ENCODE results near the gene ADIPOR2. TPM values are rescaled to one million over a fixed set of nuclear protein-coding genes. Genes with fewer than 3 reads are reported as not detected.

ADIPOR2 gene
- total and polyA plus RNA-seq, 12 donors, result 18.5 to 47.7 (median 41.6) TPM

GRCh38 chr12:1716911-1717310, 26.0 kb downstream of the ADIPOR2 start:
- peaks cover 0 to 14% (median 0%) of the 10 kb centered on the region in 11 donors for H3K9me3 ChIP-seq
- intact Hi-C loops (cut with DNase I), result loop anchor here in 1 of 10 donors (10.0 kb wide), 1 partner anchor 48 kb away; no protein-coding TSS in a partner anchor
- no peak overlapping the region for H3K27ac ChIP-seq

DNA sequence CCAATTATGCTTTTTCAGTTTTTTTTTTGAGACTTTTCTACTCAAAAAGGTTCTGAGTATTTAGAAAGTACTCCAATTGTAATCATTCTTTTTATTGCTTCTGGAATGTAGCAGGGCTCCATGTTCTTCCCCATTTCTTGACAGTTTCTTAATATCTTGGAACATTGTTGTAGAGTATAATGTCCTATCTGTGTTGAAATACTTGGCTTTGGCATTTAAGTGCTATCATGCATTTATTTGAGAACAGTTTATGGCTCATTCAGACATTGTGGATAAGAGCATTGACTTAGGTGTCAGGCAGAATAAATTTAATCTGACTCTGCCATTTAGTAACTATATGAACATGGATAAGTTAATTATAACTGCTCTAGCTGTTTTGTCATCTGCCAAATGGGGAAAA, 28.3 kb downstream of the ADIPOR2 start:
- intact Hi-C loops (cut with DNase I), result loop anchor here in 1 of 10 donors (10.0 kb wide), 1 partner anchor 46 kb away; no protein-coding TSS in a partner anchor
- peaks cover 0 to 11% (median 0%) of the 10 kb centered on the region in 9 donors for H3K36me3 ChIP-seq
- no peak for DNase-seq
- no peak overlapping the region for H3K4me3 ChIP-seq
- peaks cover 0 to 60% (median 48%) of the 10 kb centered on the region in 9 donors for H3K4me1 ChIP-seq
- no peaks in the 10 kb centered on the region for H3K27me3 ChIP-seq
- H3K27ac ChIP-seq, result no peak overlapping the region
- peaks cover 0 to 14% (median 0%) of the 10 kb centered on the region in 11 donors for H3K9me3 ChIP-seq
- TF ChIP-seq, protein P1, sequence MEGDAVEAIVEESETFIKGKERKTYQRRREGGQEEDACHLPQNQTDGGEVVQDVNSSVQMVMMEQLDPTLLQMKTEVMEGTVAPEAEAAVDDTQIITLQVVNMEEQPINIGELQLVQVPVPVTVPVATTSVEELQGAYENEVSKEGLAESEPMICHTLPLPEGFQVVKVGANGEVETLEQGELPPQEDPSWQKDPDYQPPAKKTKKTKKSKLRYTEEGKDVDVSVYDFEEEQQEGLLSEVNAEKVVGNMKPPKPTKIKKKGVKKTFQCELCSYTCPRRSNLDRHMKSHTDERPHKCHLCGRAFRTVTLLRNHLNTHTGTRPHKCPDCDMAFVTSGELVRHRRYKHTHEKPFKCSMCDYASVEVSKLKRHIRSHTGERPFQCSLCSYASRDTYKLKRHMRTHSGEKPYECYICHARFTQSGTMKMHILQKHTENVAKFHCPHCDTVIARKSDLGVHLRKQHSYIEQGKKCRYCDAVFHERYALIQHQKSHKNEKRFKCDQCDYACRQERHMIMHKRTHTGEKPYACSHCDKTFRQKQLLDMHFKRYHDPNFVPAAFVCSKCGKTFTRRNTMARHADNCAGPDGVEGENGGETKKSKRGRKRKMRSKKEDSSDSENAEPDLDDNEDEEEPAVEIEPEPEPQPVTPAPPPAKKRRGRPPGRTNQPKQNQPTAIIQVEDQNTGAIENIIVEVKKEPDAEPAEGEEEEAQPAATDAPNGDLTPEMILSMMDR (IDR thresholded peaks at IDR 0.05), result no peak
- ATAC-seq, result peak in 3 of 8 donors; percentile 25 to 67 (median 43)

More at GRCh38 chr12:1716911-1717310, 26.0 kb downstream of the ADIPOR2 start:
- DNase-seq, result no peak
- H3K27me3 ChIP-seq, result no peaks in the 10 kb centered on the region
- peaks cover 0 to 69% (median 43%) of the 10 kb centered on the region in 9 donors for H3K4me1 ChIP-seq
- peaks cover 0 to 11% (median 0%) of the 10 kb centered on the region in 9 donors for H3K36me3 ChIP-seq
- ATAC-seq, result no peak
- TF ChIP-seq, protein P1 (IDR thresholded peaks at IDR 0.05), result no peak
- H3K4me3 ChIP-seq, result no peak overlapping the region

DNA sequence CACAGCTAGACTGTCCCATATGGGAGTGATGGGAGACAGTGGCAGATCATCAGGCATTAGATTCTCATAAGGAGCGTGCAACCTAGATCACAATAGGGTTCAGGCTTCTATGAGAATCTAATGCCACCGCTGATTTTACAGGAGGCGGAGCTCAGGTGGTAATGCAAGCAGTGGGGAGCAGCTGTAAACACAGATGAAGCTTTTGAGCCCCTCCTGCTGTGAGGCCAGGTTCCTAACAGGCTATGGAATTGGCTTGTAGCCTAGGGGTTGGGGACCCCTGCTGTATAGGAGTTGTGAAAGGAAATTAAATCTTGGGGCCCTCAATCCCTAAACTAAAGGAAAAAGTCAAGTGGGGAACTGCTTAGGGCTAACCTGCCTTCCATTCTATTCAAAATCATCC, 29.6 kb downstream of the ADIPOR2 start:
- WGBS, 2 donors, result 93% methylated on average over 3 of the region's 3 CpGs
- peaks cover 0 to 5% (median 0%) of the 10 kb centered on the region in 11 donors for H3K9me3 ChIP-seq
- ATAC-seq (no peak), DNase-seq (no peak)
- intact Hi-C loops (cut with DNase I), result no loop called here
- H3K27ac ChIP-seq, result no peak overlapping the region
- TF ChIP-seq, protein P1 (IDR thresholded peaks at IDR 0.05), result no peak
- H3K4me3 ChIP-seq, result no peak overlapping the region
- H3K27me3 ChIP-seq, result no peaks in the 10 kb centered on the region
- peaks cover 0 to 59% (median 48%) of the 10 kb centered on the region in 9 donors for H3K4me1 ChIP-seq
- peaks cover 0 to 10% (median 0%) of the 10 kb centered on the region in 9 donors for H3K36me3 ChIP-seq

DNA sequence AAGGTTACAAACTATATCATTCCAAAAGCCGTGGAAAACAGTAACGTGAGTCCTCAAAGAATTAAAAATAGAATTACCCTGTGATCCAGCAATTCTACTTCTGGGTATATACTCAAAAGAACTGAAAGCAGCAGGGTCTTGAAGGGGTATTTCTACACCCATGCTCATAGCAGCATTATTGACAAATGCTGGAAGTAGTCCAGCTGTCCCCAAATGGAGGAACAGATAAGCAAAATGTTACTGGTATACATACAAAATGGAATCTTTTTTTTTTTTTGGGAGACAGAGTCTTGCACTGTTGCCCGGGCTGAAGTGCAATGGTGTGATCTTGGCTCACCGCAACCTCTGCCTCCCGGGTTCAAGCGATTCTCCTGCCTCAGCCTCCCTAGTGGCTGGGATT, 32.9 kb downstream of the ADIPOR2 start:
- Histone ChIP-seq H3K27ac (no peak overlapping the region), H3K4me1 (peaks cover 0 to 39% (median 27%) of the 10 kb centered on the region in 9 donors), H3K27me3 (no peaks in the 10 kb centered on the region), H3K36me3 (peaks cover 0 to 15% (median 0%) of the 10 kb centered on the region in 9 donors), H3K4me3 (no peak overlapping the region), H3K9me3 (no peaks in the 10 kb centered on the region)
- ATAC-seq (no peak), DNase-seq (no peak)
- intact Hi-C loops (cut with DNase I), result no loop called here
- 67 to 83% methylated on average over 6 of the region's 6 CpGs for WGBS, 2 donors
- TF ChIP-seq, protein P1 (IDR thresholded peaks at IDR 0.05), result no peak
